ENCODE data around the gene EMCN. TPM values are rescaled to one million over a fixed set of nuclear protein-coding genes. Genes with fewer than 3 reads are reported as not detected.
"Not testable (repeated sequence)": the region's sequence is repeated elsewhere in the genome, so short reads cannot be mapped to it uniquely, and the experiment has no call there.

EMCN gene
- polyA plus RNA-seq, 3 donors: 143 to 183 (median 167) TPM

- DNase-seq (ENCODE audit: low read depth in 3 of 3, low spot score in 2 of 3): no peak
Observed at GRCh38 chr4:100391086-100391485, 126.7 kb downstream of the EMCN start.

GRCh38 chr4:100386270-100386669 lies 131.6 kb downstream of the EMCN start:
- DNase-seq (ENCODE audit: low read depth in 3 of 3, low spot score in 2 of 3): no peak

GRCh38 chr4:100380401-100380800 lies 137.4 kb downstream of the EMCN start:
- DNase-seq (ENCODE audit: low read depth in 3 of 3, low spot score in 2 of 3): not testable (repeated sequence)

- no peak for DNase-seq (ENCODE audit: low read depth in 3 of 3, low spot score in 2 of 3)
Observed at GRCh38 chr4:100379583-100380105, 138.2 kb downstream of the EMCN start.

GRCh38 chr4:100372432-100372831 lies 145.4 kb downstream of the EMCN start:
- no peak for DNase-seq (ENCODE audit: low read depth in 3 of 3, low spot score in 2 of 3)

- DNase-seq (ENCODE audit: low read depth in 3 of 3, low spot score in 2 of 3): no peak
Observed at GRCh38 chr4:100369871-100370270, 148.0 kb downstream of the EMCN start.

- no peak for DNase-seq (ENCODE audit: low read depth in 3 of 3, low spot score in 2 of 3)
Observed at GRCh38 chr4:100367451-100367850, 150.4 kb downstream of the EMCN start.

GRCh38 chr4:100366213-100366612 lies 151.6 kb downstream of the EMCN start:
- DNase-seq (ENCODE audit: low read depth in 3 of 3, low spot score in 2 of 3): no peak

- no peak for DNase-seq (ENCODE audit: low read depth in 3 of 3, low spot score in 2 of 3)
Observed at GRCh38 chr4:100362366-100362765, 155.5 kb downstream of the EMCN start.

GRCh38 chr4:100361336-100361735 lies 156.5 kb downstream of the EMCN start:
- no peak for DNase-seq (ENCODE audit: low read depth in 3 of 3, low spot score in 2 of 3)

GRCh38 chr4:100360211-100360610 lies 157.6 kb downstream of the EMCN start:
- DNase-seq (ENCODE audit: low read depth in 3 of 3, low spot score in 2 of 3): no peak

GRCh38 chr4:100359441-100359840 lies 158.4 kb downstream of the EMCN start:
- DNase-seq (ENCODE audit: low read depth in 3 of 3, low spot score in 2 of 3): no peak

GRCh38 chr4:100357542-100357941 lies 160.3 kb downstream of the EMCN start:
- no peak for DNase-seq (ENCODE audit: low read depth in 3 of 3, low spot score in 2 of 3)

GRCh38 chr4:100356172-100356571 lies 161.7 kb downstream of the EMCN start:
- DNase-seq (ENCODE audit: low read depth in 3 of 3, low spot score in 2 of 3): no peak

- DNase-seq (ENCODE audit: low read depth in 3 of 3, low spot score in 2 of 3): not testable (repeated sequence)
Observed at GRCh38 chr4:100352352-100352751, 165.5 kb downstream of the EMCN start.

GRCh38 chr4:100348473-100348872 lies 169.3 kb downstream of the EMCN start:
- DNase-seq (ENCODE audit: low read depth in 3 of 3, low spot score in 2 of 3): no peak

- DNase-seq (ENCODE audit: low read depth in 3 of 3, low spot score in 2 of 3): no peak
Observed at GRCh38 chr4:100347241-100347640, 170.6 kb downstream of the EMCN start.

- DNase-seq (ENCODE audit: low read depth in 3 of 3, low spot score in 2 of 3): no peak
Observed at GRCh38 chr4:100345585-100345984, 172.2 kb downstream of the EMCN start.

Measured in right renal cortex interstitium (tissue), 3 donors.